ENCODE measurements around the gene LITAF.

LITAF gene

GRCh38 chr16:11603331-11603750 lies 16.6 kb upstream of the LITAF start:
- CTCF ChIA-PET: interaction anchor here (0.5 kb wide), 2 partner anchors 51 to 648 kb away, joined by 3 read pairs; no protein-coding TSS in a partner anchor
- POLR2A ChIA-PET: no interaction called here
- Histone ChIP-seq H3K4me3 (ENCODE audit: low read depth, low read length) (no peak overlapping the region), H3K4me1 (ENCODE audit: control insufficient read depth, insufficient read depth, low read length) (peaks cover 4% of the 10 kb centered on the region; the same call in 1 of the 2 replicates), H3K36me3 (ENCODE audit: control insufficient read depth in 2 of 2, insufficient read depth in 1 of 2, low read length in 2 of 2) (no peaks in the 10 kb centered on the region), H3K27ac (ENCODE audit: extremely low read depth, low read depth, low read length) (no peak overlapping the region), H3K9me3 (ENCODE audit: control insufficient read depth, insufficient read depth, low read depth, low read length) (no peaks in the 10 kb centered on the region)
- TF ChIP-seq PRDM4 (tag by site-specific recombination; IDR thresholded peaks at IDR 0.05) (peak; percentile 69; the same call in 1 of the 2 replicates), IKZF3 (tag by site-specific recombination; IDR thresholded peaks at IDR 0.05) (0 out of 2 replicates have a peak, but pooled peaks have one; percentile 23), ZNF791 (tag by site-specific recombination; IDR thresholded peaks at IDR 0.05) (no peak), ZNF184 (tag by site-specific recombination; IDR thresholded peaks at IDR 0.05) (no peak), ZNF335 (tag by site-specific recombination; conservative IDR thresholded peaks at IDR 0.05) (no peak), ZNF221 (tag by site-specific recombination; IDR thresholded peaks at IDR 0.05; ENCODE audit: borderline replicate concordance) (no peak), ZNF426 (tag by site-specific recombination; IDR thresholded peaks at IDR 0.05) (no peak), BCL11B (tag by site-specific recombination; IDR thresholded peaks at IDR 0.05; ENCODE audit: low read depth) (no peak), ZIC2 (tag by site-specific recombination; IDR thresholded peaks at IDR 0.05) (peak; percentile 89)

GRCh38 chr16:11602321-11602720 lies 15.6 kb upstream of the LITAF start:
- Histone ChIP-seq H3K9me3 (ENCODE audit: control insufficient read depth, insufficient read depth, low read depth, low read length) (no peaks in the 10 kb centered on the region), H3K27ac (ENCODE audit: extremely low read depth, low read depth, low read length) (no peak overlapping the region), H3K36me3 (ENCODE audit: control insufficient read depth in 2 of 2, insufficient read depth in 1 of 2, low read length in 2 of 2) (no peaks in the 10 kb centered on the region), H3K4me3 (ENCODE audit: low read depth, low read length) (no peak overlapping the region), H3K4me1 (ENCODE audit: control insufficient read depth, insufficient read depth, low read length) (peaks cover 7% of the 10 kb centered on the region; the same call in 1 of the 2 replicates)
- ChIA-PET POLR2A (no interaction called here), CTCF (interaction anchor here (0.6 to 0.9 kb wide), 3 partner anchors 41 to 185 kb away, joined by 3 to 4 read pairs (median 4); no protein-coding TSS in a partner anchor)
- TF ChIP-seq ZBTB11 (tag by site-specific recombination; conservative IDR thresholded peaks at IDR 0.05; ENCODE audit: low read depth): no peak

- no peak overlapping the region for H3K27ac ChIP-seq (ENCODE audit: extremely low read depth, low read depth, low read length)
- CTCF ChIA-PET: interaction anchor here (0.5 to 0.9 kb wide), 4 partner anchors 9 to 649 kb away, joined by 3 to 5 read pairs (median 4); no protein-coding TSS in a partner anchor
- no peak overlapping the region for H3K4me3 ChIP-seq (ENCODE audit: low read depth, low read length)
- POLR2A ChIA-PET: interaction anchor here (0.6 kb wide), 1 partner anchor 145 kb away, joined by 5 read pairs; no protein-coding TSS in a partner anchor
- H3K36me3 ChIP-seq (ENCODE audit: control insufficient read depth in 2 of 2, insufficient read depth in 1 of 2, low read length in 2 of 2): no peaks in the 10 kb centered on the region
- TF ChIP-seq GFI1B (tag by site-specific recombination; IDR thresholded peaks at IDR 0.05) (no peak), ZNF707 (tag by site-specific recombination; IDR thresholded peaks at IDR 0.05) (no peak), ZNF473 (tag by site-specific recombination; IDR thresholded peaks at IDR 0.05) (no peak), PRDM10 (tag by site-specific recombination; IDR thresholded peaks at IDR 0.05) (0 out of 2 replicates have a peak, but pooled peaks have one; percentile 38), ZNF747 (tag by site-specific recombination; IDR thresholded peaks at IDR 0.05) (no peak)
- H3K4me1 ChIP-seq (ENCODE audit: control insufficient read depth, insufficient read depth, low read length): peaks cover 7% of the 10 kb centered on the region; the same call in 1 of the 2 replicates
- no peaks in the 10 kb centered on the region for H3K9me3 ChIP-seq (ENCODE audit: control insufficient read depth, insufficient read depth, low read depth, low read length)
Measured at GRCh38 chr16:11601911-11602310, 15.2 kb upstream of the LITAF start.
